ENCODE measurements around the gene GRAP2.

Gene GRAP2

GRCh38 chr22:39908136-39908535, 7.3 kb downstream of the GRAP2 start:
- Histone ChIP-seq H3K4me1 (ENCODE audit: insufficient read depth, low read length) (0 out of 2 replicates have a peak, but pooled peaks cover 8% of the 10 kb centered on the region), H3K9ac (ENCODE audit: low read depth, low read length) (no peak overlapping the region), H3K9me3 (ENCODE audit: control insufficient read depth, insufficient read depth, low read length) (no peaks in the 10 kb centered on the region)

GRCh38 chr22:39908737-39909136, 7.9 kb downstream of the GRAP2 start:
- H3K4me1 ChIP-seq (ENCODE audit: insufficient read depth, low read length) = 0 out of 2 replicates have a peak, but pooled peaks cover 8% of the 10 kb centered on the region
- no peak overlapping the region for H3K9ac ChIP-seq (ENCODE audit: low read depth, low read length)
- H3K36me3 ChIP-seq (ENCODE audit: insufficient read depth, low read length) = no peaks in the 10 kb centered on the region
- H3K9me3 ChIP-seq (ENCODE audit: control insufficient read depth, insufficient read depth, low read length) = no peaks in the 10 kb centered on the region

More at GRCh38 chr22:39908136-39908535, 7.3 kb downstream of the GRAP2 start:
- no peaks in the 10 kb centered on the region for H3K36me3 ChIP-seq (ENCODE audit: insufficient read depth, low read length)

DNA sequence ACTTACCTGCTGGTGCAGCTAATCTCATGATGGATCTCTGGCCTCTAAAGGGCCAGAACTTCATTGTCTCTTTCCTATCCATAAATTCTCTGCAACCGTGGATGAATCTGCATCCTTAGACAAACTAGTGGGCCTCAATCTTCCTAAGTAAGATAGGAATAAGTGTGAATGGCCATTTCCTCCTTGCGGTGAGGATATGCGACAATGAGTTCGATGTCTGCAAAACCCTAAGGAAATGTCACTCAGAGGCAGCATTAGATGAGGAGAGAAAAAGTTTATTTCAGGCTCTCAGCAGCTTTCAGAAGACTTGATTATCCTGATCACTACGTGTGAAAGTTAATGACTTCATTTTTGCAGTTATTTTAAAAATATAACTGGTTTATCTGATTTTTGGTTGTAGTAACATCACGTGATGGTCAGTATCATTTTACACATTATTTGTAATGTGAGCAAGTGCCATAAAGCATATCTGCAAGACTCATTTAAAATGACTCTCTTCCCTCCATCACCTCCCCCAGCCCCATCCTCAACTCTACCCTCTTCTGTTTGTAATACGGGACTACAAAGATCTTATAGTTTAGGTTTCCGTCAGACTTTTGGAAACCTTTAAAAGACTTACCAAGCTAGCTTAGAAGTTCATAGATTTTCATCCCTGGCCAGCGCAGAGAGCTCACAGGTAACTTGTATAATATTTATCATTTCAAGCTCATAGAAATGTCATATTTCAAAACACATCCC, 10.2 kb downstream of the GRAP2 start:
- H3K9me3 ChIP-seq (ENCODE audit: control insufficient read depth, insufficient read depth, low read length) = no peaks in the 10 kb centered on the region
- H3K4me1 ChIP-seq (ENCODE audit: insufficient read depth, low read length) = peaks cover 14% of the 10 kb centered on the region
- no peaks in the 10 kb centered on the region for H3K36me3 ChIP-seq (ENCODE audit: insufficient read depth, low read length)
- H3K9ac ChIP-seq (ENCODE audit: low read depth, low read length) = no peak overlapping the region

- H3K9me3 ChIP-seq (ENCODE audit: control insufficient read depth, insufficient read depth, low read length) = no peaks in the 10 kb centered on the region
- no peak overlapping the region for H3K9ac ChIP-seq (ENCODE audit: low read depth, low read length)
- H3K4me1 ChIP-seq (ENCODE audit: insufficient read depth, low read length) = peaks cover 15% of the 10 kb centered on the region
- H3K36me3 ChIP-seq (ENCODE audit: insufficient read depth, low read length) = no peaks in the 10 kb centered on the region
Observed at GRCh38 chr22:39913321-39913720, 12.4 kb downstream of the GRAP2 start.

- Histone ChIP-seq H3K4me1 (ENCODE audit: insufficient read depth, low read length) (peaks cover 15% of the 10 kb centered on the region), H3K9ac (ENCODE audit: low read depth, low read length) (no peak overlapping the region), H3K36me3 (ENCODE audit: insufficient read depth, low read length) (no peaks in the 10 kb centered on the region)
Observed at GRCh38 chr22:39913886-39914285, 13.0 kb downstream of the GRAP2 start.

GRCh38 chr22:39914584-39914983, 13.7 kb downstream of the GRAP2 start:
- Histone ChIP-seq H3K4me1 (ENCODE audit: insufficient read depth, low read length) (peaks cover 15% of the 10 kb centered on the region), H3K9me3 (ENCODE audit: control insufficient read depth, insufficient read depth, low read length) (no peaks in the 10 kb centered on the region), H3K36me3 (ENCODE audit: insufficient read depth, low read length) (no peaks in the 10 kb centered on the region), H3K9ac (ENCODE audit: low read depth, low read length) (no peak overlapping the region)

More at GRCh38 chr22:39913886-39914285, 13.0 kb downstream of the GRAP2 start:
- H3K9me3 ChIP-seq (ENCODE audit: control insufficient read depth, insufficient read depth, low read length) = no peaks in the 10 kb centered on the region

DNA sequence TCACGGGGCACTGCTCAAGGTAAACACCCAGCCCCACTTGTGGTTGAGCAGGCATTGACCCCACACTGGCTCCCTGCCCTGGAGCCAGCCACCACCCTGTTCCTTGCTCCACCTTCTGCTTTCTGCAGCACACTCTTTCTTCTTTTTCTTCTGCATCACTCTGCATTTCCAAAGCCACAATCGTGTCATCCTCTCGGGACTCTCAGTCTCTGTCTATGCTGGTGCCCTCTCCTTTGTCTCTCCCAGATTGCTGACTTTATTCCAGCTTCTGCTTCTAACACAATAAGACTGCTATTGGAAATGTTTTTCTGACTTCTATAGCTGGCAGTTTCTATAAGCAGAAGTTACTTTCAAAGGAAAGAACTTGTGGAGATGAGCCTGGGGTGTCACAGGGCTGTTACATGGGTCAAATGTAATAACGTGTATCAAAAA, 14.4 kb downstream of the GRAP2 start:
- no peaks in the 10 kb centered on the region for H3K9me3 ChIP-seq (ENCODE audit: control insufficient read depth, insufficient read depth, low read length)
- peaks cover 18% of the 10 kb centered on the region for H3K4me1 ChIP-seq (ENCODE audit: insufficient read depth, low read length)
- no peaks in the 10 kb centered on the region for H3K36me3 ChIP-seq (ENCODE audit: insufficient read depth, low read length)
- no peak overlapping the region for H3K9ac ChIP-seq (ENCODE audit: low read depth, low read length)

GRCh38 chr22:39916496-39916895, 15.6 kb downstream of the GRAP2 start:
- Histone ChIP-seq H3K9ac (ENCODE audit: low read depth, low read length) (no peak overlapping the region), H3K9me3 (ENCODE audit: control insufficient read depth, insufficient read depth, low read length) (no peaks in the 10 kb centered on the region), H3K36me3 (ENCODE audit: insufficient read depth, low read length) (no peaks in the 10 kb centered on the region), H3K4me1 (ENCODE audit: insufficient read depth, low read length) (peaks cover 20% of the 10 kb centered on the region)

DNA sequence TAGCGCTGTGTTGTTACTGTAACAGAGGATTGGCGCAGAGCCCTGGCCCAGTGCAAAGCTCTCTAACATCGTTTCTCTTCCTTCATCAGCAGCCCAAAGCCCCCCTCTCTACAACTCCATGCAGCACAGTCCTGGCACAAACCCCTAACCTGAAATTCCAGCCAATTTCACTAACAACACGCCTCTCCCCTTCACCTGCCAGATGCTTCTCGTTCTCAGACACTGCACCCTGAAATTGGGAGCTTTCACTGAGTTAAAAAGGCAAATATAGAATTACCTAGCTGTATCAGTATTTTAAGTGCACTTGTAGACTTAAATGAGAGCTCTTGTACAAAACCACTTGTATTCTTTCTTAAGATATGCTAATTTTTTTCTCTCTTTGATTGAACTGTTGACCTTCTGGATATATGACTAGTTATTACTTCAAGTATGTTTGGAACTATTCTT, 16.3 kb downstream of the GRAP2 start:
- peaks cover 20% of the 10 kb centered on the region for H3K4me1 ChIP-seq (ENCODE audit: insufficient read depth, low read length)
- no peaks in the 10 kb centered on the region for H3K9me3 ChIP-seq (ENCODE audit: control insufficient read depth, insufficient read depth, low read length)
- no peak overlapping the region for H3K9ac ChIP-seq (ENCODE audit: low read depth, low read length)
- no peaks in the 10 kb centered on the region for H3K36me3 ChIP-seq (ENCODE audit: insufficient read depth, low read length)

DNA sequence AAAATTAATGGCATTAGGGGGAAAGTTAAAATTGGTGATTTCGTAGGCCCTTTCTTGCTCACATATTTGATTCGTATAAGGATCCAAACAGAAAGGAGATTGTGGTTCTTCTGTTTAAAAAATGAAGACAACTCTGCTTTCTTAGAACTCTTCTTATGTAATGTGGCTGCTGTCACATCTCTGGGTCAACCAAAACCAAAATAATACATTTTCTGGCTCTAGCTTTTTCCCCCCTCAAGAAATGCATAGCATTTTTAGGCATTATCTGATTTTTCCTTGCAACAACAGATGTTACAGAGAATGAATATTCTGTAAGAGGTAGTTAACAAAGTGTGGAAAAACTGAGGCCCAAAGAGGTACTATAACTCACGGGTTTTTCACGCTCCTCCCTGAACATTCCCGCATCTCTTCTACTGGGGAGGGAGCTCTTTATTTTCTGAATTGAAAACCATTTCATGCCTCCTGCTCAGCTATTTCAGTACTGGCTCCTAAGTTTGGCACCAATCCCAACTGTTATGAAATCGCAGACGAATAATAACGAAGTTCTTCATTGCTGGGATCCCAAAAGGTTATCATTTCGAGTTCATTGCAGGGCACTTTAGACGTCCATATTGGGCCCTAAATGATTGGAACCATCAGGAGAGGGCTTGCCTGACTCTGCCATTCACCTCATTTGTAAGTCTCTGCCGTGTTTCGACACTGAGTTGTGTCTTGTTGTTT, 17.1 kb downstream of the GRAP2 start:
- H3K9ac ChIP-seq (ENCODE audit: low read depth, low read length) = no peak overlapping the region
- peaks cover 20% of the 10 kb centered on the region for H3K4me1 ChIP-seq (ENCODE audit: insufficient read depth, low read length)
- H3K36me3 ChIP-seq (ENCODE audit: insufficient read depth, low read length) = no peaks in the 10 kb centered on the region
- no peaks in the 10 kb centered on the region for H3K9me3 ChIP-seq (ENCODE audit: control insufficient read depth, insufficient read depth, low read length)

GRCh38 chr22:39920134-39920743, 19.4 kb downstream of the GRAP2 start:
- Histone ChIP-seq H3K36me3 (ENCODE audit: insufficient read depth, low read length) (no peaks in the 10 kb centered on the region), H3K9me3 (ENCODE audit: control insufficient read depth, insufficient read depth, low read length) (no peaks in the 10 kb centered on the region), H3K9ac (ENCODE audit: low read depth, low read length) (no peak overlapping the region), H3K4me1 (ENCODE audit: insufficient read depth, low read length) (peaks cover 20% of the 10 kb centered on the region)

DNA sequence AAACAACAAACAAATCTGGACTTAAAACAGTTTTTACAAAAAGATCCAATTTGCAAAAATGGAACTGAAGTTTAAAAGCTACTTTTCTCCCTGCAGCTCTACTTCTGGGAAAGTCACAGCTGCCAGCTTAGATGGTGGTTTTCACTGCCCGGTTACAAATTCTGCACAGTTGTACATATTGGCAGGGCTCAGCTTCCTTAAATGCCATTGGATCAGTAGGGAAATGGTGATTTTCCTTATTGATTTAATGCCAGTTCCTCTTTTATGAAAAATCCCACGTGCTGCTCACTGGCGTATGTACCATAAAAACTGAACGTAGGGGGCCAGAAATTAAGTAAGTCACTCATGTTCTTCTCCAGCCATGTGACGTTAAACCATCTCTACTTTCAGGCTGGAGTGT, 22.8 kb downstream of the GRAP2 start:
- Histone ChIP-seq H3K36me3 (ENCODE audit: insufficient read depth, low read length) (no peaks in the 10 kb centered on the region), H3K9me3 (ENCODE audit: control insufficient read depth, insufficient read depth, low read length) (no peaks in the 10 kb centered on the region), H3K9ac (ENCODE audit: low read depth, low read length) (no peak overlapping the region), H3K4me1 (ENCODE audit: insufficient read depth, low read length) (peaks cover 17% of the 10 kb centered on the region; the same call in 1 of the 2 replicates)

- H3K4me1 ChIP-seq (ENCODE audit: insufficient read depth, low read length) = peaks cover 17% of the 10 kb centered on the region; the same call in 1 of the 2 replicates
Observed at GRCh38 chr22:39924286-39924685, 23.4 kb downstream of the GRAP2 start.

GRCh38 chr22:39925273-39925672, 24.4 kb downstream of the GRAP2 start:
- Histone ChIP-seq H3K9ac (ENCODE audit: low read depth, low read length) (no peak overlapping the region), H3K9me3 (ENCODE audit: control insufficient read depth, insufficient read depth, low read length) (no peaks in the 10 kb centered on the region), H3K36me3 (ENCODE audit: insufficient read depth, low read length) (no peaks in the 10 kb centered on the region), H3K4me1 (ENCODE audit: insufficient read depth, low read length) (peaks cover 15% of the 10 kb centered on the region; the same call in 1 of the 2 replicates)

More at GRCh38 chr22:39924286-39924685, 23.4 kb downstream of the GRAP2 start:
- H3K9ac ChIP-seq (ENCODE audit: low read depth, low read length) = no peak overlapping the region
- H3K9me3 ChIP-seq (ENCODE audit: control insufficient read depth, insufficient read depth, low read length) = no peaks in the 10 kb centered on the region
- no peaks in the 10 kb centered on the region for H3K36me3 ChIP-seq (ENCODE audit: insufficient read depth, low read length)

Data from ES-I3 (cell line).